ENCODE results near the gene XPC.
"Not testable (repeated sequence)": the region's sequence is repeated elsewhere in the genome, so short reads cannot be mapped to it uniquely, and the experiment has no call there.

The XPC gene

DNA sequence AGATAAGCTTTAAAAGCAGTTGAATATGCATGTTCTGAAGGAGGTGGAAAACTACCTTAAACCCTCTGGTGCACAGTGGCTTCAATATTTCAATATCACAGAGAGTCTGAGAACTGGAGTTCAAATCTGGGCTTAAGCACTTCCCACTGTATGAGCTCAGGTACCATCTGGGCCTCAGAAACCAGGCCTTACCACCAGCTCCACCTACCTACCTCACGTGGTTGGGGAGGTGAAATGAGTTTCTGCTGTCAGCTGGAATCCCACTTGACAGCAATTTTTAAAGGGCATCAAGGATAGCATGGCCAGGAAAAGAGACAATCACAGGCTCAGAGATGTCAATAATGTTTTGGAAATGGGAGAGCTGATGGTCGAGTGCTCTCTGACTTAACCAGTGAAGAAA, 58.8 kb downstream of the XPC start:
- no peak for DNase-seq (ENCODE audit: low read depth)

DNA sequence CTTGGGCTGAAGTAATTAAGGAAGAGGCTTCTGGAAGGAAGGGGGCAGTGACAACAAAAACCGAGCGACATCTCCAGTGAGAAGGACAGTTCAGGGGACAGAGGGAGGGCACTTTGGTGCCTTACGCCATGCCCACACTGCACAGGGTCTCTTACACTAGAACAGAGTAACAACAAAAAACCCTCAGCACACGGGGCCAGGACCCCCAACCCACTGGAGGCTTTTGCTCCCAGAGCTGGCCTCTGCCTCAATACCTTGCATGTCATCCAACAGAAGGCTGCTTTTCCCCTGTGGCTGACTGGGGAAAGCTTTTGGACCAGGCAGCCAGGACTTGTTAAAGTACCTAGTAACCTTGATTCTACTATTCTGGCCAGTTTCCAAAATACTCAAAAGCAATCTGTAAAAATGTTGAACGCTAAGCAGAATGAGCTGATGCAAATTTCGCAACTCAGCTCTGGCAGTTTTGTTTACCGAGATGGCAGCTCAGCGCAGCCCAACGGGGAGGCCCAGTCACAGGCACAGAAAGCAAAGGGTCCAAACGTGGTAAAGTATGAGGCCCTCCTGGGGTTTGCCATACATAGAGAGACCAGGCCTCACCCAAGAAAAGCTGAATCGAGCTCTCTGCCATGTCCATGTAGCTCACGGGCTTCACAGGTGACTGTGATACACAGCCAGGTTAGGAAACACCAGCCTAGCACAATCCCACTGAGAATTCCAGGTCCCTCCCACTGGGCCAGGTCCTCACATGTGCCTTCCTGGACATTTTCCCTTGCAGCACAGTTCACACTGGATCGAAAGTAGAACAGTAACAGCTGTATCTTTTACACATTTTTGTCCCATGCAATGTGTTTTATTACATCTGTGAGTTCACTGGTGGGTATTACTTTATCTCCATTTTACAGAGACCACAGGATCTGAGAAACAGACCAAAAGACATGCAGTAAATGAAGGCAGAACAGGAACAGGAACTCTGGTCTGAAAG, 59.7 kb downstream of the XPC start:
- no peak for DNase-seq (ENCODE audit: low read depth)

DNA sequence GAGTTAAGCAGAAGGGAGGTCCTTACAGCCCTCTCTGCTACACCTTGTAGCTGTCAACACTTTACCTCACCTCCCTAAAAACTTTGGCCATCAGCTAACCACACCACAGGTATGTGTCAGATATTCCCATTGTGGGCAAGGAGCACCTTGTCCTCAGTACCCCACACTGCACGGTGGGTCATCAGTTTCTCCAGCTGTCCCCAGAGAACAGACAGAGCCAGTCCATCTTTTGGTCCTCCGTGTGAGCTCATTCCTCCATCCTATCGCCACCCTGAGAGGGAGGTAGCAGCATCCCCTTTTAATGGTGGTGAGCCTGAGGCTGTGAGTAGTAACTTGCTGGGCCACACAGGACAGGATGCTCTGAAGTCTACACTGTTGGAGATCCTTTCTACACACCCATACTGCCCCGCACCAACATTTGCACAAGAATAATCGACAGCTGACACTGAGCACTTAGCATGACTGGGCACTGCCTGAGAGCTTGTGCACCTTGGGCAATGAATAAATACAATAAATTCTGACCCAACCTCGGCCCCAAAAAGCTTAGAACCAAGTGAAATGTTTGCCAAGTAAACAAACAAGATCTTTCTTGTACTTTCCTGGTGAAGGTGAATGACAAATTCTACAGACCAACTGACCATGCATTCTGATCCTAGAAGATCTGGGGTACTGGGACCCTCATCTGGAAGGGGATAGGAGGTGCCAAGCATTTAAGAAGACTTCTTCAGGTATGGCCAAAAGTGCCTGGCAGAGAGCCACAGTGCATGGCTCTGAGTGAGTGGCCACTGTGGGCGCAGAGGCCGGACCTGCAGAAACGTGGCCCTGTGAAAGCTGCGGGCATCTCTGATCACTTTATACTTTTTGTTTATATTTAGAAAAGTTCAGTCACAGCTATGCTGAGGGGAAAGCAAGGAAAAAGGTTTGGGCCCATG, 60.7 kb downstream of the XPC start:
- no peak for DNase-seq (ENCODE audit: low read depth)

DNA sequence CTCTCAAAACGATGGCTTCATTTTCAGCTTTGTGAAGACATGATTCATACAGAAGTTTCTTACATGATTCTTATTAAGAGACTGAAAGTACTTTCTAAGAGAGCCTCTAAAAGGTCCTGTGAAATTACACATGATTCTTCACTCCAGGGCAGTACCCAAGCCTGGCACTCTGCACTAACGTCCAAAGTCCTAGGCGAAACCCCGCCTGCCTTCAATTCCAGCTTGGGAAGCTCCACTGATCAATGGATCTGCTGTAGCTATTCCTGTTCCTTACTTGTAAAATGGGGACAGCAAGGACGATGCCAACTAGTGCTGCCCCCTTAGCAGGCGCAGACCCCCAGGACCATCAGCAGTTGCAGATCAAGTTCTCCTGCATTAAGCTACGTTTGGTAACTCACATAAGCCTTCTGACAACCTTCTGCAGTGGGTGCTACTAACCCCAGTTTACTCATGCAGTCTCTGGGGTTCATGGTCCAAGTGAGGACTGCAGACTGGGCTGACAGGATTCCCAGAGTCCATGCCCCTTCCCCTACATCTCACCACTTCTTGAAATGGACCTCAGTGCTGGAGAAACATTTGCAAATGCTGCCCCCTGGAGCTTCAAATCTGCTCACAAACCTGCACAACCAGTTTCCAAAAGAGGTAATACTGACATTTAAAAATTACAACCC, 64.3 kb downstream of the XPC start:
- no peak for DNase-seq (ENCODE audit: low read depth)

DNA sequence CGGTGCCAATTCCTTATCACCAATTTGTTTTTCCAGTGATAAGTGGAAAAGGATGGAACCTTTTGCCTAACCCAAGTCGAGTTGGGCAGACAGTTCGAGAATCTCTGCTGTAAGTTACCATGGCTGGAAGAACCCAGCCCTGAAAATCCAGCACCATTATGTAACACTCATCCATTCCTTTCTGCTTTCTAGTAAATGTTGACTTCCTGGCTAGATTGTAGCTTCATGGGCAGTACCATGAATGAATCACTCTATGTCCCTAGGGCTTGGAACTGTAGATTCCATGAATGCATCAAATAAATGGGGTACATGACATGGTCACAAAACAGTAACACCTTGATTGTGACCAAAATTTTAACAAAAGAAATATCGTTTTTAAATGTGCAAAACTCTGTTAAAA, 67.7 kb downstream of the XPC start:
- no peak for DNase-seq (ENCODE audit: low read depth)

DNA sequence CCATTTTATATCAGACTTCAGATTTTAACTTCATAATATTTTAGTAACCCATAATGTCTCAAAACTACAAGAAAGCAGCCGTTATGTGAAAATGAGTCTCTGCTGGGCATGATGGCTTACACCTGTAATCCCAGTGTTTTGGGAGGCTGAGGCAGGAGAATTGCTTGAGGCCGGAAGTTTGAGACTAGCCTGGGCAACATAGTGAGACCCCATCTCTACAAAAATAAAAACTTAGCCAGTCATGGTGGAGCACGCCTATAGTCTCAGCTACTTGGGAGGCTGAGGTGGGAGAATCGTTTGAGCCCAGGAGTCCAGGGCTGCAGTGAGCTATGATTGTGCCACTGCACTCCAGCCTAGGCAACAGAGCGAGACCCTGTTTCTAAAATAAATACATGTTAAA, 68.6 kb downstream of the XPC start:
- not testable (repeated sequence) for DNase-seq (ENCODE audit: low read depth)

DNA sequence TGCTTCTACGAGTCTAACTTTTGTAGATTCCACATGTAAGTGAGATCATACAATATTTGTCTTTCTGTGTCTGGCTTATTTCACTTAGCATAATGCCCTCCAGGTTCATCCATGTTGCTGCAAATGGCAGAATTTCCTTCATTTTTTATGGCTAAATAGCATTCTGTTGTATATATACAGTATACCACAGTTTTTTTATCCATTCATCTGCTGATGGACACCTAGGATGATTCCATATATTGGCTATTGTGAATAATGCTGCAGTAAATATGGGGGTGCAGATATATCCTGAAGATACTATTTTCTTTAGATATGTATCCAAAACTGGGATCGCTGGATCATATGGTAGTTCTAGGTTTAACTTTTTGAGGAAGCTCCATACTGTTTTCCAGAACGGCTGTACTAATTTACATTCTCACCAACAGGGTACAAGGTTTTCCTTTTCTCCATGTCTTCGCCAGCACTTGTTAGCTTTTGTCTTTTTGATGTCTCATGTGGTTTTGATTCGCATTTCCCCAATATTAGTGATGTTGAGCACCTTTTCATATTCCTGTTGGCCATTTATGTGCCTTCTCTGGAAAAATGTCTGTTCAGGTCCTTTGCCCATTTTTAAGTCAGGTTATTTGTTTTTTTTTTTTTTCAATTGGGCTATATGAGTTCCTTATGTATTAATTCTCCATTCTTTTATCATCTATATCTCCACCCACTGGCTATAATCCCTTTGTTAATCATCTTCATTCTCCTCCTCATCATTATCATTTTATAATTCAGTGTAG, 80.6 kb downstream of the XPC start:
- no peak for DNase-seq (ENCODE audit: low read depth)

DNA sequence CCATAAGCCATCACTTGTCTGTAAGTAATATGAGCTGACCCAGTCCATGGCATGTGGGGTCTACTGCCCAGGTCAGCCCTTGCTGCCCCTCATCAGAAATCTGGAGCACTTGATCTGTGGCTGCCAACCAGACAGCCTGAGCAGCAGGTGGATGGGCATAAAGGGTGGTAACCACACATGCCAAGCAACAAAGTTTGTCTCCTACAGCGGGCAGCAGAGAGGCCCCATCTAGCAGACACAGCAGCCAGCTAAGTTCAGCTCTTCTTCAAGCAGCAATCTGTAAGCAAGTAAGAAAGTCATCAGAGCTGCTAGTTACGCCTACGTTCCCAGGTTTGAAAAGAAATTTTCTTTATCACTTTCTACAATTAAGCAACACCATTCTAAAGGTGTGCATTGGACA, 81.7 kb downstream of the XPC start:
- DNase-seq (ENCODE audit: low read depth): no peak
